Erythroblast (primary cell): ENCODE measurements around the gene NEGR1.

Experiments
- DNase-seq, 2 experiments: peaks; one replicate each; lab custom pipeline; 2025; lab: John Stamatoyannopoulos, UW
- GATA1 ChIP-seq: IDR thresholded peaks from 2 replicates; pipeline ENCODE4 v1.6.1; 2011; ENCODE audit warnings: low read depth, mild to moderate bottlenecking, control low read depth, low read length, moderate library complexity
- POLR2A ChIP-seq: IDR thresholded peaks from 2 replicates; pipeline ENCODE4 v1.6.1; 2011; ENCODE audit warnings: mild to moderate bottlenecking, low read length

NEGR1 gene

GRCh38 chr1:72282271-72283021 lies at the start of gene NEGR1:
Gene NEGR1, minus strand, starts transcription at chr1:72282539.
- peak; percentile 62 to 73 for DNase-seq

GRCh38 chr1:72326494-72326893 lies 44.2 kb upstream of the NEGR1 start:
- TF ChIP-seq GATA1 (no peak), POLR2A (no peak)
- no peak for DNase-seq

More at GRCh38 chr1:72282271-72283021, at the start of gene NEGR1:
- no peak for TF ChIP-seq POLR2A

DNA sequence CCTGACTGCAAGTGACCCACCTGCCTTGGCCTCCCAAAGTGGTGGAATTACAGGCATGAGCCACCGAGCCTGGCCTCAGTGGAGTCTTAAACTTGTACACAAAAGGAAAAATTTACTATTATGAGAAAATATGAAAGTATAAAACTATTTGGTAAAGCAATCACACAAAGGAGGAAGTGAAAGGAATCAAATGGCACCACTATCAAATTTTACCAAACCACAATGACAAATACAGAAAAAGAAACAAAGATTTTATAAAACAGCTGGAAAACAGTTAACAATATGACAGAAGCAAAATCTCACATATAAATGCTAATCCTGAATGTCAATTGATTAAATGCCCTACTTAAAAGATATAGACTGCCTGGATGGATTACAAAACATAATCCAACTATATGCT lies 42.1 kb upstream of the NEGR1 start:
- DNase-seq, result no peak
- TF ChIP-seq POLR2A (no peak), GATA1 (no peak)

DNA sequence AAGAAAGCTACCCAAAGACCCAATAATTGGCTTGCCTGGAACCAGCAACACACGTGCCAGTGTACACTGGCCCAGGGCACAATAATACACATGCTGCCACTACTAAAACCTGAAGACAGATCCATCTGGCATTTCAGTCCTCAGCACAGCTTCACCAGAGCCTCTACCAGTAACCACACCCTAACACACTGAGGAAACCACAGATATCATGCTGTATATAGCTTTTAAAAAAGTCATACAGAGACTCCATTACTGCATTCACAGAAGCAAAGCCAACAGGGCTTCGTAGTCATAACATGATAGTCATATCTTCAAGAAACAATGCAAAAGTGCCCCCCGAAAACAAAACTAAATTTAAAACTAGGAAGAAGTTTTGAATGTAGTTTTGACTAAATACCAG lies 40.6 kb upstream of the NEGR1 start:
- no peak for DNase-seq
- TF ChIP-seq GATA1 (no peak), POLR2A (no peak)

DNA sequence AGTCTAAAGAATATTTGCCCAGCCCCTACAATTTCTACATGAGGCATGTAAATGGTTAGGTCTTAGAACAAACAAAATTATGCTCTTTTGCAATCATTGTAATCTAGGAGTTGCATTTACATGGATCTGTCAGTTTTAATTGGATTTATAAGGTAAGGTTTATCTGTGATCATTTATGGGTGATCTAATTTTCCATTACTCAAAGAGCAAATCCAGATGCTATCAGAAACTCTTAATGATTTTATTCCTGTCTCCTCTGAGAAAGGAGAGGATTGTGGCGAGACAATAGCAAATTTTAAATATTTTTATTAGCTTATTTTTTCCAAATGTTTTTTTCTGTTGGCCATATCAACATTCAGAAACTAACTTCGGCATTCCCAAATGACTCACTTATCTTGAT lies 14.2 kb upstream of the NEGR1 start:
- no peak for DNase-seq
- no peak for TF ChIP-seq POLR2A
- no peak for TF ChIP-seq GATA1

- no peak for TF ChIP-seq GATA1
- no peak for TF ChIP-seq POLR2A
- no peak for DNase-seq
Observed at GRCh38 chr1:72288886-72289285, 6.5 kb upstream of the NEGR1 start.

DNA sequence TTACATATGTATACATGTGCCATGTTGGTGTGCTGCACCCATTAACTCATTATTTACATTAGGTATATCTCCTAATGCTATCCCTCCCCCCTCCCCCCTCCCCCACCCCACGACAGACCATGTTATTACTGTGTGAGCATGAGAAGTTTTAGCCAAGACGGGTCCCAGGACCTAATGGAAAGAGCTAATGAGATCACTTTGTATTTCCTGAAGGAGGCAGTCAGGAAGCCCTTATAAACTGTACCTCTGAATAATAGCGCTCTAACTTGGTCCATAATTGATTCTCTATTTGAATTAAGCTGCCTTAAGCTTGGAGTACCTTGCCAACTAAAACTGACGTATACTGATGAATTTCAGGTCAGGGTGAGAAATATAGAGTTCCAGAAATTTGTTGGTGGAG lies 4.1 kb upstream of the NEGR1 start:
- DNase-seq, result no peak
- TF ChIP-seq GATA1 (no peak), POLR2A (no peak)

GRCh38 chr1:72285074-72285425 lies 2.7 kb upstream of the NEGR1 start:
- no peak for TF ChIP-seq POLR2A
- no peak for TF ChIP-seq GATA1
- DNase-seq, result no peak

DNA sequence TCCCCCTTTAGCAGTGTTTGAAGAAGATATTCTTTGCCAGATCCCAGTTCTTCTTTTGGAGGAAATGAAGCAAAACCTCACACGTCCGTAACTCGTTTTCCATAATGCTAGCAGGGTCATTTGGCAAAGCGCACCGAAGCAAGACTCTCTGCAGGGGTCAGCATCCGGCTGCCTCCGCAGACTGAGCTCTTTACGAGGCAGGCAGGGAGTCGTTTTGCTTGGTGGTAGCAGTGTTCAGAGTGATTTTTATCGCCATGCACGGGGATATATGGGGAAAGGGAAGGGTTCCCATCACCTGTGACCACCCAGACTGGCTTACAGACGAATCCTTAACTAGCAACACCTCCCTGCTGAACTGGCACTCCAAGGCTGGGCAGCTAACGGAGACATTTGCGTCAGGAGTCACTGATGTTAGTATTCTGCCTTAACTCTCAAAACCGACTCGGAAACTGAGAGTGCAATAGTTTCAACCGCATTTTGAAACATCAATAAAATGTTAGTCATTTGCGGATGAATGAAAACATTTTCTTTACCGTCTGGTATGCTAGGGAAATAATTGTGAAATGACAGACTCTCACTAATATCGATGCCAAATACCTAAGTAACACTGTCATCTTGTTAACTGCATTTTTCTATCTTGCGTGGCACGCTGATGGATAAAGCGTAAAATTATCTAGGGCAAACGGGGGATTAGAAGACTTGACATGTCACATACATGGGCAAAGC lies 2.2 kb upstream of the NEGR1 start:
- no peak for TF ChIP-seq POLR2A
- no peak for TF ChIP-seq GATA1
- DNase-seq, result no peak

- DNase-seq, result no peak
- TF ChIP-seq POLR2A (no peak), GATA1 (no peak)
Observed at GRCh38 chr1:72284084-72284347, 1.7 kb upstream of the NEGR1 start.

- peak; percentile 19 to 24 for DNase-seq
- TF ChIP-seq POLR2A (no peak), GATA1 (no peak)
Observed at GRCh38 chr1:72283307-72284083, 1.2 kb upstream of the NEGR1 start.

DNA sequence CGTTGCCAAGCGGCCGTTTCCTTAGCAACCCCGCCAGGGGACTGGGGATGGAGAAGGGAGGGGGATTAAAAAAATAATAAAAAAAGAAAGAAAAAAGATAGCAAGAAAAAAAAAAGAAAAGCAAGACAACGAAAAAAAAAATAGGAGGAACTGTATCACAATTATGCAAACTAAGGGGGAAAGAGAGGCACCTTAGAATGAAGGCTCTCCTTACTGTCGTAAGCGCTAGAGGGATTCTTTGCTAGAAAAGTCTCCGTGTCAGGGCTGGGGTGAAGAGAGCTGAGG lies 625 bp upstream of the NEGR1 start:
- no peak for DNase-seq

DNA sequence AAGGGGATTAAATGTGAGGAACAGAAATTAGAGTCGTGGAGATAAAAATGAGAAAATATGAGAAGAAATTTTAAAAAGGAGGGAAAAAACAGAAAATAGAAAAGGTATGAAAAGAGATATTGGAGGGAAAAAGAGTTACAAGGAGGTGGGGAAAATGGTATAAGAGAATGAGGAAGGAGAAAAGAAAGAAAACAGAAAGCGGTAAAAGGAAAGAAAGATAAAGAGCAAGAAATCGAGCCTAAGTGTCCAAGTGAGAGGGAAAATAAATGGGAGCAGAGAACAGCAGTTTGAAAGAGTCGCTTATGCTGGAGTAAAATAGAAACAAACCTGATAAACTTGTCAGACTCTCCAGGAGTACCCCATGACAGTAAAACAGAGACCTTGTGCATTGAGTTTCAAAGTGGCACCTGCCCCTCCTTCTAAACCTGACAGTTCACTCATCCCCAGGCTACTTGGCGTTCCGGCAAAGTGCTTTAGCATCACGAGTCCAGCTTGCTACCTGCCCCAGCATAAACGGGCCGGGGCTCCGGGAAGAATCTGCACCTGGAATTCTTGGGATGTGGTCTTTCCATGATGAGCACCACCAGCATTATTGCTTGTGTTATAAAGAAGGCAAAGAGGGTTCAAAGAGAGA lies 585 bp downstream of the NEGR1 start:
- TF ChIP-seq GATA1 (no peak), POLR2A (no peak)
- DNase-seq, result no peak

More for the DNA sequence above, 625 bp upstream of the NEGR1 start:
- TF ChIP-seq GATA1, result no peak
- no peak for TF ChIP-seq POLR2A

- TF ChIP-seq GATA1 (no peak), POLR2A (no peak)
- no peak for DNase-seq
Observed at GRCh38 chr1:72281144-72281543, 1.2 kb downstream of the NEGR1 start.
